ENCODE measurements around the gene ACLY. TPM values are rescaled to one million over a fixed set of nuclear protein-coding genes. Genes with fewer than 3 reads are reported as not detected.

Gene ACLY
- total RNA-seq, 1 donor from 2014 or later = 161 TPM

- TF ChIP-seq CTCF (conservative IDR thresholded peaks at IDR 0.05) = no peak
- Mint-ChIP-seq H3K27me3 (no peaks in the 10 kb centered on the region), H3K36me3 (no peaks in the 10 kb centered on the region), H3K9me3 (no peaks in the 10 kb centered on the region), H3K4me1 (ENCODE audit: unreplicated experiment) (peaks cover 16% of the 10 kb centered on the region), H3K4me3 (peak overlapping the region; percentile 97), H3K27ac (peak overlapping the region; percentile 96)
- DNase-seq (ENCODE audit: extremely low spot score, unreplicated experiment) = no peak
These were observed 10.0 kb upstream of the ACLY start for GRCh38 chr17:41928693-41929251.

DNA sequence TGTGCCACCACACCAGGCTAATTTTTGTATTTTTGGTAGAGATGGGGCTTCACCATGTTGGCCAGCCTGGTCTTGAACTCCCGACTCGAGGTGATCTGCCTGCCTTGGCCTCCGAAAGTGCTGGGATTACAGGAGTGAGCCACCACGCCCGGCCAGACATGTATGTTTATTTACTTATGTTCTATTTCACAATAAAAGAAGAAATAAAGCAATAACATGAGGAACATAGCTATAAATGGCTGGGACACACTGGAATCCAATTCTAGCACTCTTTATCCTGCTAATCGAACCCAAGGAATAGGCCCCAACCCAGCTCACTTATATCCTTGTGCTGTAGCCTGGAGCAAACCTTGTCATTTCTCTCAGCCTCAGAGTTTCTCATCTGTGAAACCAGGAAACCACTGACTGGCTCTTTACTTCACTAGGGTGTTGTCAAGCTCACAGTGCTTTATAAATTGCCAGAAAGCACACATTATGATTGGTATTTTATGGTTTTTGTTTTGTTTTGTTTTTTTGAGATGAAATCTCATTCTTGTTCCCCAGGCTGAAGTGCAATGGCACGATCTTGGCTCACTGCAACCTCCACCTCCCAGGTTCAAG, 7.3 kb upstream of the ACLY start:
- H3K4me3 Mint-ChIP-seq = no peak overlapping the region
- H3K36me3 Mint-ChIP-seq = no peaks in the 10 kb centered on the region
- no peaks in the 10 kb centered on the region for H3K9me3 Mint-ChIP-seq
- no peaks in the 10 kb centered on the region for H3K27me3 Mint-ChIP-seq
- H3K4me1 Mint-ChIP-seq (ENCODE audit: unreplicated experiment) = peaks cover 16% of the 10 kb centered on the region
- no peak overlapping the region for H3K27ac Mint-ChIP-seq
- TF ChIP-seq CTCF (conservative IDR thresholded peaks at IDR 0.05) = no peak
- DNase-seq (ENCODE audit: extremely low spot score, unreplicated experiment) = no peak

DNA sequence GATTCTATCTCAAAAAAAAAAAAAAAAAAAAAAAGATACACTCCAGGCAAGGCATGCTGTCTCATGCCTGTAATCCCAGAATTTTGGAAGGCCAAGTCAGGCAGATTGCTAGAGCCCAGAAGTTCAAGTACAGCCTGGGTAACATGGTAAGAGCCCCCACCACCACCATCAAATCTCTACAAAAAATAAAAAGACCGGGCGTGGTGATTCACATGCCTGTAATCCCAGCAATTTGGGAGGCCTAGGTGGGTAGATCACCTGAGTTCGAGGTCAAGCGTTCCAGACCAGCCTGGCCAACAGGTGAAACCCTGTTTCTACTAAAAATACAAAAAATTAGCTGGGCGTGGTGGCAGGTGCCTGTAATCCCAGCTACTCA, 1.8 kb upstream of the ACLY start:
- Mint-ChIP-seq H3K27me3 (no peaks in the 10 kb centered on the region), H3K4me1 (ENCODE audit: unreplicated experiment) (peaks cover 25% of the 10 kb centered on the region), H3K36me3 (peaks cover 5% of the 10 kb centered on the region), H3K4me3 (no peak overlapping the region), H3K9me3 (no peaks in the 10 kb centered on the region), H3K27ac (no peak overlapping the region)
- no peak for TF ChIP-seq CTCF (conservative IDR thresholded peaks at IDR 0.05)
- no peak for DNase-seq (ENCODE audit: extremely low spot score, unreplicated experiment)

DNA sequence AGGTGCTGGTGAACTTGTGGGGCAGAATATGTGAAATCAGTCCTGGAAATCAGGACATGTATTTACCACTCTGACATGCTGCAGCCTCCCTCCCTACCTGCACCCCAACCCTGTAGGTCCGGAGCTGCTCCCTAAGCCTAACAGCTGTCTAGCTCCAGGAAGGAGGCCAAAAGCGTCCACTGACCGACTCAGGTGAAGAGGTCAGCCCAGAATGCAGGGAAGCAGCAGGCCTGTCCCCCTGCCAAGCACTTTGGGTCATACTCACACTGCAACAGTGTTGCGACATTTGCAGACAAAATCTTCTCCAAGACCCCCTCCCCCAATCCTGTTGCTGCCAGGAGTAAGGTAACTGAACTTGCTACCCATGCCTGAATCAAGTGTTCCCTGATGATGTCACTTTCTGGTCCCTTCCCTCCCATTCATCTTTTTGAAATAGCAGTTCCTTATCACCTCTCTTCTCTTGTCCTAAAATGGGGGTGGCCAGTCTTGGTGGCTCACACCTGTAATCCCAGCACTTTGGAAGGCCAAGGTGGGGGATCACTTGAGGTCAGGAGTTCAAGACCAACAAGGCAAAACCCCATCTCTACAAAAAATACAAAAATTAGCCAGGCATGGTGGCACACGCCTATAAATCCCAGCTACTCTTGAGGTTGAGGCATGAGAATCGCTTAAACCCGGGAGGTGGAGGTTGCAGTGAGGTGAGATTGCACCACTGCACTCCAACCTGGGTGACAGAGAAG, 1.3 kb upstream of the ACLY start:
- peak overlapping the region; percentile 91 for H3K27ac Mint-ChIP-seq
- H3K4me3 Mint-ChIP-seq = peak overlapping the region; percentile 92

GRCh38 chr17:41919165-41919817, 540 bp upstream of the ACLY start:
- TF ChIP-seq CTCF (conservative IDR thresholded peaks at IDR 0.05) = no peak
- Mint-ChIP-seq H3K4me1 (ENCODE audit: unreplicated experiment) (peaks cover 36% of the 10 kb centered on the region), H3K36me3 (peaks cover 6% of the 10 kb centered on the region), H3K27ac (peak overlapping the region; percentile 91), H3K27me3 (no peaks in the 10 kb centered on the region), H3K4me3 (peak overlapping the region; percentile 92), H3K9me3 (no peaks in the 10 kb centered on the region)
- DNase-seq (ENCODE audit: extremely low spot score, unreplicated experiment) = no peak

More for the DNA sequence above, 1.3 kb upstream of the ACLY start:
- peaks cover 29% of the 10 kb centered on the region for H3K4me1 Mint-ChIP-seq (ENCODE audit: unreplicated experiment)
- no peak for TF ChIP-seq CTCF (conservative IDR thresholded peaks at IDR 0.05)
- no peaks in the 10 kb centered on the region for H3K9me3 Mint-ChIP-seq
- H3K27me3 Mint-ChIP-seq = no peaks in the 10 kb centered on the region
- DNase-seq (ENCODE audit: extremely low spot score, unreplicated experiment) = no peak
- H3K36me3 Mint-ChIP-seq = peaks cover 6% of the 10 kb centered on the region
